ENCODE data around the gene PSME2.

The PSME2 gene

GRCh38 chr14:24113801-24114531, 32.4 kb downstream of the PSME2 start:
- peak overlapping the region; percentile 65 to 80 for H3K4me3 ChIP-seq
- peaks cover 0 to 27% (median 18%) of the 10 kb centered on the region in 4 donors for H3K4me1 ChIP-seq
- no peaks in the 10 kb centered on the region for H3K9me3 ChIP-seq
- peak overlapping the region; percentile 95 to 98 for H3K27ac ChIP-seq
- peak; percentile 87 to 95 for DNase-seq
- no peaks in the 10 kb centered on the region for H3K27me3 ChIP-seq
- TF ChIP-seq, protein P1, sequence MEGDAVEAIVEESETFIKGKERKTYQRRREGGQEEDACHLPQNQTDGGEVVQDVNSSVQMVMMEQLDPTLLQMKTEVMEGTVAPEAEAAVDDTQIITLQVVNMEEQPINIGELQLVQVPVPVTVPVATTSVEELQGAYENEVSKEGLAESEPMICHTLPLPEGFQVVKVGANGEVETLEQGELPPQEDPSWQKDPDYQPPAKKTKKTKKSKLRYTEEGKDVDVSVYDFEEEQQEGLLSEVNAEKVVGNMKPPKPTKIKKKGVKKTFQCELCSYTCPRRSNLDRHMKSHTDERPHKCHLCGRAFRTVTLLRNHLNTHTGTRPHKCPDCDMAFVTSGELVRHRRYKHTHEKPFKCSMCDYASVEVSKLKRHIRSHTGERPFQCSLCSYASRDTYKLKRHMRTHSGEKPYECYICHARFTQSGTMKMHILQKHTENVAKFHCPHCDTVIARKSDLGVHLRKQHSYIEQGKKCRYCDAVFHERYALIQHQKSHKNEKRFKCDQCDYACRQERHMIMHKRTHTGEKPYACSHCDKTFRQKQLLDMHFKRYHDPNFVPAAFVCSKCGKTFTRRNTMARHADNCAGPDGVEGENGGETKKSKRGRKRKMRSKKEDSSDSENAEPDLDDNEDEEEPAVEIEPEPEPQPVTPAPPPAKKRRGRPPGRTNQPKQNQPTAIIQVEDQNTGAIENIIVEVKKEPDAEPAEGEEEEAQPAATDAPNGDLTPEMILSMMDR (IDR thresholded peaks at IDR 0.05): no peak
- H3K36me3 ChIP-seq: peaks cover 17 to 26% (median 21%) of the 10 kb centered on the region in 3 donors
- intact Hi-C loops (cut with DNase I; ENCODE audit: low total_unique reads): no loop called here

DNA sequence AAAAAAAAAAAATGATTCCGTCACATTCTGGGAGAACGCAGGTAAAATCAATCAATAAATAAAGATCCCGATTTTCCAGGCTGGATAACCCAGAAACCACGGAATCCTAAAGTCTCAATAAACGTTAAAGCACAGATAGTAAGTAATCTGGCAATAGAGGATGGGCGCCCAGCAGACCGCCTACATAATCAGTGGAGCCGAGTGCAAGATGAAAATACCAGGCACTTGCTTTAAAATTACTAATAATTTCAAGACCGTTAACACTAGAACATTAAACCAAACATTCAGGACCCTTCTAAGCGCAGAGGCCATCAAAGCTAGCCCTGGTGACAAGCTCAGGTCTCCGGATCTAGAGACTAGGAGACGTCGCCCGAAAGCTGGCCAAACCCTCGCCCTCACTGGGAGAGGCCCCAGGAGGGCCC, 33.0 kb downstream of the PSME2 start:
- peaks cover 11 to 20% (median 16%) of the 10 kb centered on the region in 3 donors for H3K36me3 ChIP-seq
- DNase-seq: no peak
- TF ChIP-seq, protein P1 (IDR thresholded peaks at IDR 0.05): no peak
- H3K27me3 ChIP-seq: no peaks in the 10 kb centered on the region
- H3K4me3 ChIP-seq: peak overlapping the region; percentile 65 to 80
- intact Hi-C loops (cut with DNase I; ENCODE audit: low total_unique reads): no loop called here
- peaks cover 0 to 31% (median 22%) of the 10 kb centered on the region in 4 donors for H3K4me1 ChIP-seq
- no peaks in the 10 kb centered on the region for H3K9me3 ChIP-seq
- H3K27ac ChIP-seq: peak overlapping the region; percentile 95 to 98

- Histone ChIP-seq H3K4me3 (no peak overlapping the region), H3K36me3 (no peaks in the 10 kb centered on the region), H3K27ac (no peak overlapping the region), H3K9me3 (no peaks in the 10 kb centered on the region), H3K4me1 (peaks cover 0 to 13% (median 8%) of the 10 kb centered on the region in 4 donors), H3K27me3 (no peaks in the 10 kb centered on the region)
- no peak for DNase-seq
- TF ChIP-seq, protein P1 (IDR thresholded peaks at IDR 0.05): no peak
- intact Hi-C loops (cut with DNase I; ENCODE audit: low total_unique reads): no loop called here
Measured at GRCh38 chr14:24110523-24110922, 35.9 kb downstream of the PSME2 start.

- intact Hi-C loops (cut with DNase I; ENCODE audit: low total_unique reads): no loop called here
- Histone ChIP-seq H3K4me3 (no peak overlapping the region), H3K9me3 (no peaks in the 10 kb centered on the region), H3K36me3 (no peaks in the 10 kb centered on the region), H3K4me1 (peaks cover 0 to 11% (median 7%) of the 10 kb centered on the region in 4 donors), H3K27me3 (no peaks in the 10 kb centered on the region), H3K27ac (no peak overlapping the region)
- TF ChIP-seq, protein P1 (IDR thresholded peaks at IDR 0.05): no peak
- DNase-seq: no peak
Measured at GRCh38 chr14:24110060-24110459, 36.4 kb downstream of the PSME2 start.

GRCh38 chr14:24108336-24108874, 38.0 kb downstream of the PSME2 start:
- no peaks in the 10 kb centered on the region for H3K9me3 ChIP-seq
- H3K4me3 ChIP-seq: no peak overlapping the region
- intact Hi-C loops (cut with DNase I; ENCODE audit: low total_unique reads): loop anchor here (5.0 kb wide), 2 partner anchors 51 to 96 kb away; no protein-coding TSS in a partner anchor
- peaks cover 0 to 8% (median 5%) of the 10 kb centered on the region in 4 donors for H3K4me1 ChIP-seq
- H3K27me3 ChIP-seq: no peaks in the 10 kb centered on the region
- peaks cover 0 to 10% (median 5%) of the 10 kb centered on the region in 3 donors for H3K36me3 ChIP-seq
- TF ChIP-seq, protein P1 (IDR thresholded peaks at IDR 0.05): no peak
- DNase-seq: no peak
- no peak overlapping the region for H3K27ac ChIP-seq
